IMR-90 (cell line): ENCODE data around the gene LRRC8E. TPM values are rescaled to one million over a fixed set of nuclear protein-coding genes. Genes with fewer than 3 reads are reported as not detected.

Source experiments
- ATAC-seq: fragments of 200-7000 bp; cut with Tn5 transposase; 2 replicates; pipeline ENCODE4 v1.9.1; 2020; ENCODE audit warnings: low read depth, mild to moderate bottlenecking, moderate library complexity
- BruUV-seq: library from RNA; stranded (reverse); fragments of 400-500 nt; replicated peaks from 2 replicates; lab custom pipeline; 2021; lab: Mats Ljungman, UMichigan
- CTCF ChIA-PET: fragments of 300-600 bp; formaldehyde crosslinking; extraction: SDS; loops from one replicate; lab custom pipeline; 2021; ENCODE audit warnings: antibody characterized with exemption; lab: Yijun Ruan, JAX
- POLR2A ChIA-PET: fragments of 300-600 bp; sonication (Branson Sonifier 250); formaldehyde crosslinking; loops from one replicate; lab custom pipeline; 2022; ENCODE audit warnings: antibody characterized with exemption; ENCODE audit not compliant: unreplicated experiment; lab: Charles Lee
- DNase-seq: peaks from one replicate; pipeline ENCODE4 v3.0.0; 2013
- H2AFZ ChIP-seq: replicated peaks from 2 replicates; pipeline ENCODE3; 2013; ENCODE audit warnings: low read length, mild to moderate bottlenecking; ENCODE audit not compliant: poor library complexity
- H2AK5ac ChIP-seq: 2 replicates; pipeline ENCODE4 v1.6.1; 2013; ENCODE audit warnings: low read depth, low read length, inconsistent platforms
- H2AK9ac ChIP-seq: replicated peaks from 2 replicates; pipeline ENCODE3; 2013; ENCODE audit warnings: mild to moderate bottlenecking, low read depth, low read length, moderate library complexity; ENCODE audit not compliant: poor library complexity
- H2BK120ac ChIP-seq: 2 replicates; pipeline ENCODE4 v1.6.1; 2013; ENCODE audit warnings: low read depth, low read length, inconsistent platforms
- H2BK15ac ChIP-seq: 3 replicates; pipeline ENCODE4 v1.6.1; 2013; ENCODE audit warnings: low read depth, low read length, inconsistent platforms
- H2BK20ac ChIP-seq: 2 replicates; pipeline ENCODE4 v1.6.1; 2013; ENCODE audit warnings: low read depth, mild to moderate bottlenecking, inconsistent platforms, low read length, moderate library complexity
- H2BK5ac ChIP-seq: 2 replicates; pipeline ENCODE4 v1.6.1; 2013; ENCODE audit warnings: mild to moderate bottlenecking, low read depth, low read length, inconsistent platforms; ENCODE audit not compliant: poor library complexity, severe bottlenecking
- H3K14ac ChIP-seq: replicated peaks from 2 replicates; pipeline ENCODE4 v1.6.1; 2013; ENCODE audit warnings: low read depth, low read length, inconsistent platforms
- H3K18ac ChIP-seq: 2 replicates; pipeline ENCODE4 v1.6.1; 2013; ENCODE audit warnings: low read depth, low read length, control low read depth
- H3K23ac ChIP-seq: 2 replicates; pipeline ENCODE4 v1.6.1; 2013; ENCODE audit warnings: low read depth, low read length, inconsistent platforms
- H3K27ac ChIP-seq: 2 replicates; pipeline ENCODE4 v1.5.1; 2013; ENCODE audit warnings: mild to moderate bottlenecking, control low read depth, low read length; ENCODE audit not compliant: insufficient read depth
- H3K27me3 ChIP-seq: 2 replicates; pipeline ENCODE4 v1.6.1; 2013; ENCODE audit warnings: low read length; ENCODE audit not compliant: control insufficient read depth, insufficient read depth
- H3K36me3 ChIP-seq: 2 replicates; pipeline ENCODE4 v1.6.1; 2013; ENCODE audit warnings: low read length, mixed read lengths; ENCODE audit not compliant: control insufficient read depth, insufficient read depth
- H3K4ac ChIP-seq: 2 replicates; pipeline ENCODE4 v1.6.1; 2013; ENCODE audit warnings: low read depth, low read length, inconsistent platforms
- H3K4me1 ChIP-seq: 2 replicates; pipeline ENCODE4 v1.6.1; 2013; ENCODE audit warnings: low read length, mixed read lengths; ENCODE audit not compliant: control insufficient read depth, insufficient read depth
- H3K4me2 ChIP-seq: 2 replicates; pipeline ENCODE4 v1.6.1; 2013; ENCODE audit warnings: low read depth, mild to moderate bottlenecking, control low read depth, low read length, moderate library complexity
- H3K4me3 ChIP-seq: 2 replicates; pipeline ENCODE4 v1.5.1; 2013; ENCODE audit warnings: low read depth, mild to moderate bottlenecking, control low read depth, low read length, moderate library complexity; ENCODE audit not compliant: insufficient read depth
- H3K56ac ChIP-seq: 2 replicates; pipeline ENCODE4 v1.6.1; 2013; ENCODE audit warnings: low read length, inconsistent platforms; ENCODE audit not compliant: insufficient read depth; ENCODE audit errors: extremely low read depth
- H3K79me1 ChIP-seq, 2 experiments: 2 replicates each; pipeline ENCODE4 v1.6.1; 2013; ENCODE audit warnings: low read length in 2 of 2, inconsistent platforms in 1 of 2, low read depth in 1 of 2
- H3K9ac ChIP-seq: 2 replicates; pipeline ENCODE4 v1.6.1; 2013; ENCODE audit warnings: low read depth, low read length, control low read depth
- H3K9me1 ChIP-seq: 2 replicates; pipeline ENCODE4 v1.6.1; 2013; ENCODE audit warnings: low read length, inconsistent platforms; ENCODE audit not compliant: insufficient read depth
- H3K9me3 ChIP-seq: 2 replicates; pipeline ENCODE4 v1.6.1; 2013; ENCODE audit warnings: low read length; ENCODE audit not compliant: control insufficient read depth, insufficient read depth
- H4K20me1 ChIP-seq: 2 replicates; pipeline ENCODE4 v1.6.1; 2013; ENCODE audit warnings: low read length, inconsistent platforms; ENCODE audit not compliant: insufficient read depth
- H4K5ac ChIP-seq: 2 replicates; pipeline ENCODE4 v1.6.1; 2013; ENCODE audit warnings: mild to moderate bottlenecking, low read depth, low read length, control low read depth
- H4K8ac ChIP-seq, 2 experiments: 2 replicates each; pipeline ENCODE4 v1.6.1; 2013; ENCODE audit warnings: low read depth in 2 of 2, low read length in 2 of 2, control low read depth in 1 of 2, inconsistent platforms in 1 of 2
- H4K91ac ChIP-seq: 2 replicates; pipeline ENCODE4 v1.6.1; 2013; ENCODE audit warnings: low read depth, low read length, inconsistent platforms; ENCODE audit not compliant: insufficient read depth
- CTCF ChIP-seq: conservative IDR thresholded peaks from 2 replicates; pipeline ENCODE4 v1.5.1; 2012; ENCODE audit warnings: mild to moderate bottlenecking, low read depth, low read length, improper control_type of control experiment
- MAZ ChIP-seq: IDR thresholded peaks from 2 replicates; pipeline ENCODE4 v1.6.1; 2012; ENCODE audit warnings: low read depth, mild to moderate bottlenecking, low read length, improper control_type of control experiment, moderate library complexity, borderline replicate concordance
- POLR2A ChIP-seq: IDR thresholded peaks from 2 replicates; pipeline ENCODE4 v1.6.1; 2012; ENCODE audit warnings: mild to moderate bottlenecking, low read depth, low read length
- RAD21 ChIP-seq: IDR thresholded peaks from 2 replicates; pipeline ENCODE4 v1.6.1; 2012; ENCODE audit warnings: low read length, improper control_type of control experiment
- RCOR1 ChIP-seq: IDR thresholded peaks from 2 replicates; pipeline ENCODE4 v1.6.1; 2012; ENCODE audit warnings: mild to moderate bottlenecking, low read length, improper control_type of control experiment; ENCODE audit not compliant: insufficient replicate concordance
- WGBS, 2 experiments: methylation state at CpG; one replicate each; pipeline versions ENCODE4 v1.1.5 to v1.1.7; 2013; ENCODE audit warnings: missing lambda C conversion rate in 2 of 2; ENCODE audit not compliant: insufficient read length in 1 of 2; ENCODE audit errors: extremely low coverage in 2 of 2; 5-methylcytosine and 5-hydroxymethylcytosine counted together
- dilution Hi-C: fragments of 300-500 bp; cut with HindIII; formaldehyde crosslinking; loops from one replicate; pipeline ENCODE4 v1.14.3; 2018; ENCODE audit warnings: low sequenced_read_pairs; ENCODE audit not compliant: unreplicated experiment
- in situ Hi-C: fragments of 300-500 bp; cut with MboI; formaldehyde crosslinking; loops from 3 replicates; pipeline ENCODE4 v1.14.3; 2019; ENCODE audit warnings: low sequenced_read_pairs, inconsistent platforms, mixed read lengths
- intact Hi-C: fragments of 100-400 bp; cut with micrococcal nuclease; formaldehyde crosslinking; loops from 2 replicates; pipeline ENCODE4 v1.10.0; 2022
- polyA plus RNA-seq, 3 experiments: library from polyadenylated mRNA; depleted of rRNA; stranded (reverse); fragments of >200 nt; gene quantifications; 2 replicates each; pipeline ENCODE4 v1.2.3, GENCODE V29; 2012; ENCODE audit warnings: low replicate concordance in 1 of 3
- total RNA-seq: library from RNA; depleted of rRNA; stranded (reverse); fragments of >200 nt; gene quantifications from 2 replicates; pipeline ENCODE4 v1.2.3, GENCODE V29; 2012
- TF ChIP-seq, protein P1 (sequence below): fragments of 150-350 bp; IDR thresholded peaks from 2 replicates; pipeline ENCODE4 v1.6.1; 2016; ENCODE audit warnings: low read depth, mild to moderate bottlenecking, low read length, moderate library complexity, borderline replicate concordance

LRRC8E gene
- total and polyA plus RNA-seq, 2 of the 4 experiments (the other 2 are of a cell fraction), result 6.4 to 7.2 TPM

GRCh38 chr19:7917267-7918061 lies 29.2 kb downstream of the LRRC8E start:
- ChIA-PET POLR2A (no interaction called here), CTCF (interaction anchor here (2.4 kb wide), 1 partner anchor 12 kb away, joined by 10 read pairs; no protein-coding TSS in a partner anchor)
- Histone ChIP-seq H3K9ac (no peak overlapping the region), H3K18ac (no peak overlapping the region), H2AK9ac (peak overlapping the region; percentile 82), H3K4me1 (peaks cover 21% of the 10 kb centered on the region), H4K8ac (peak overlapping the region; percentile 61 to 67; a peak in 1 of 4 replicates), H2AFZ (peak overlapping the region; percentile 90), H3K9me1 (peaks cover 9% of the 10 kb centered on the region), H3K4me3 (no peak overlapping the region), H3K4me2 (peak overlapping the region; percentile 44), H4K5ac (no peak overlapping the region; the same call in 1 of the 2 replicates), H3K9me3 (no peaks in the 10 kb centered on the region), H2BK15ac (no peak overlapping the region), H3K27me3 (peaks cover 11% of the 10 kb centered on the region), H3K27ac (no peak overlapping the region; the same call in 1 of the 2 replicates), H2BK5ac (no peak overlapping the region), H3K23ac (0 out of 2 replicates have a peak overlapping the region, but pooled peaks have one; percentile 2), H2AK5ac (0 out of 2 replicates have a peak overlapping the region, but pooled peaks have one; percentile 70), H4K91ac (peak overlapping the region; percentile 47; the same call in 1 of the 2 replicates), H3K4ac (0 out of 2 replicates have a peak overlapping the region, but pooled peaks have one; percentile 75), H3K14ac (no peak overlapping the region), H3K56ac (no peak overlapping the region), H4K20me1 (peaks cover 11% of the 10 kb centered on the region), H3K36me3 (peaks cover 9% of the 10 kb centered on the region; the same call in 1 of the 2 replicates), H2BK120ac (no peak overlapping the region), H3K79me1 (peaks cover 0 to 19% of the 10 kb centered on the region in 2 experiments; a peak in 2 of 4 replicates), H2BK20ac (no peak overlapping the region)
- intact Hi-C loops (no loop called here), in situ Hi-C loops (no loop called here), dilution Hi-C loops (no loop called here)
- DNase-seq (peak; percentile 45), ATAC-seq (peak; percentile 8)
- no TSS peak for BruUV-seq
- TF ChIP-seq RCOR1 (no peak), RAD21 (peak; percentile 55), MAZ (peak; percentile 25; the same call in 1 of the 2 replicates), POLR2A (no peak), CTCF (peak; percentile 53)
- TF ChIP-seq, protein P1, sequence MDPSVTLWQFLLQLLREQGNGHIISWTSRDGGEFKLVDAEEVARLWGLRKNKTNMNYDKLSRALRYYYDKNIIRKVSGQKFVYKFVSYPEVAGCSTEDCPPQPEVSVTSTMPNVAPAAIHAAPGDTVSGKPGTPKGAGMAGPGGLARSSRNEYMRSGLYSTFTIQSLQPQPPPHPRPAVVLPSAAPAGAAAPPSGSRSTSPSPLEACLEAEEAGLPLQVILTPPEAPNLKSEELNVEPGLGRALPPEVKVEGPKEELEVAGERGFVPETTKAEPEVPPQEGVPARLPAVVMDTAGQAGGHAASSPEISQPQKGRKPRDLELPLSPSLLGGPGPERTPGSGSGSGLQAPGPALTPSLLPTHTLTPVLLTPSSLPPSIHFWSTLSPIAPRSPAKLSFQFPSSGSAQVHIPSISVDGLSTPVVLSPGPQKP, result no peak
- 11% methylated on average over 51 of the region's 71 CpGs; no CpG with 5 or more reads in 1 of the 2 experiments for WGBS, 2 experiments
